Left lung (tissue), 10 donors: Measurements from ENCODE around the gene LGALS3BP. TPM values are rescaled to one million over a fixed set of nuclear protein-coding genes. Genes with fewer than 3 reads are reported as not detected.

Source experiments
- ATAC-seq: fragments of 200-7000 bp; cut with Tn5 transposase; one replicate; pipeline ENCODE4 v1.9.1; 2020; ENCODE audit warnings: moderate library complexity
- DNase-seq, 4 donors: peaks; one replicate each; pipeline ENCODE4 v3.0.0-alpha.2; 2013 to 2020
- H3K27ac ChIP-seq, 2 donors: fragments of 200-600 bp; sonication (generic) in 1 of 2; one replicate each; pipeline versions ENCODE4 v1.5.0 to v1.8.0; 2020 to 2021
- H3K27me3 ChIP-seq, 2 donors: fragments of 200-600 bp; sonication (generic) in 1 of 2; one replicate each; pipeline versions ENCODE4 v1.5.0 to v1.8.0; 2020 to 2021
- H3K36me3 ChIP-seq, 2 donors: fragments of 200-600 bp; sonication (generic) in 1 of 2; one replicate each; pipeline versions ENCODE4 v1.5.0 to v1.8.0; 2020 to 2021
- H3K4me1 ChIP-seq, 2 donors: fragments of 200-600 bp; one replicate each; pipeline ENCODE4 v1.8.0; 2021
- H3K4me3 ChIP-seq, 2 donors: fragments of 200-600 bp; sonication (generic) in 1 of 2; one replicate each; pipeline versions ENCODE4 v1.5.0 to v1.8.0; 2020 to 2021; ENCODE audit warnings: mild to moderate bottlenecking in 1 of 2
- H3K9me3 ChIP-seq, 2 donors: fragments of 200-600 bp; sonication (generic) in 1 of 2; one replicate each; pipeline versions ENCODE4 v1.5.0 to v1.8.0; 2020 to 2021
- intact Hi-C, 2 donors: fragments of 100-400 bp; cut with DNase I; formaldehyde crosslinking; loops; one replicate each; pipeline versions ENCODE4 v1.11.2 to v1.14.2; 2022
- polyA plus RNA-seq, 6 donors: library from polyadenylated mRNA; unstranded; fragments of 120-200 nt; gene quantifications; one replicate each; pipeline ENCODE4 v1.2.1, GENCODE V29; 2013; ENCODE audit not compliant: insufficient read length in 6 of 6
- total RNA-seq, 2 donors: library from RNA; stranded (reverse); fragmentation: NEBNext Ultra II Directional; extraction: Animal tissue kit (Norgen Biotek cat#: 25700); gene quantifications; one replicate each; pipeline ENCODE4 v1.2.1, GENCODE V29; 2021
- TF ChIP-seq, protein P1 (sequence below), 2 donors: fragments of 200-600 bp; sonication (generic) in 1 of 2; IDR thresholded peaks; one replicate each; pipeline versions ENCODE4 v1.5.0 to v1.8.0; 2021; ENCODE audit warnings: antibody characterized with exemption in 2 of 2
- donor health status: DM: no; HTN: yes; CAD: no.
- donor health status: DM: no; HTN: no; CAD: no.

The LGALS3BP gene
- total and polyA plus RNA-seq, 8 donors: 155 to 688 (median 183) TPM

DNA sequence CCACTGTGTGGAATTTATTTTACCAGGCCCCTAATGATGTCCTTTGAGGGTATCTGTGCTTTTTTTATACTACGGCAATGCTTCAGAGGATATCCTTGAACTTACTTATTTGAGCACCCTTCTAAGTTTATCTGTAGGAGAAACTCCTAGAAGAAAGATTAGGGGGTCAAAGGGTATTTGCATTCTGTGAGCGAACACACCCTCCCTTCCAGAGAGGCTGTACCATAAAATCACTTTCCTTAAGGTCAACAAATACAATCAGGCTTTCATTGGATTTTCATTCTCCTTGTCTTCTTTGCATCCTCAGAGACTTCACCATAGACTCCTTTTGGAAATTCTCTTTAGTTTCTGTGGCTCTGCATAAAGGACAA lies 39.5 kb upstream of the LGALS3BP start:
- Histone ChIP-seq H3K36me3 (no peaks in the 10 kb centered on the region), H3K4me3 (no peak overlapping the region), H3K9me3 (peaks cover 0 to 7% of the 10 kb centered on the region in 2 donors), H3K4me1 (peaks cover 8 to 36% of the 10 kb centered on the region in 2 donors), H3K27me3 (peaks cover 0 to 28% of the 10 kb centered on the region in 2 donors), H3K27ac (no peak overlapping the region)
- TF ChIP-seq, protein P1, sequence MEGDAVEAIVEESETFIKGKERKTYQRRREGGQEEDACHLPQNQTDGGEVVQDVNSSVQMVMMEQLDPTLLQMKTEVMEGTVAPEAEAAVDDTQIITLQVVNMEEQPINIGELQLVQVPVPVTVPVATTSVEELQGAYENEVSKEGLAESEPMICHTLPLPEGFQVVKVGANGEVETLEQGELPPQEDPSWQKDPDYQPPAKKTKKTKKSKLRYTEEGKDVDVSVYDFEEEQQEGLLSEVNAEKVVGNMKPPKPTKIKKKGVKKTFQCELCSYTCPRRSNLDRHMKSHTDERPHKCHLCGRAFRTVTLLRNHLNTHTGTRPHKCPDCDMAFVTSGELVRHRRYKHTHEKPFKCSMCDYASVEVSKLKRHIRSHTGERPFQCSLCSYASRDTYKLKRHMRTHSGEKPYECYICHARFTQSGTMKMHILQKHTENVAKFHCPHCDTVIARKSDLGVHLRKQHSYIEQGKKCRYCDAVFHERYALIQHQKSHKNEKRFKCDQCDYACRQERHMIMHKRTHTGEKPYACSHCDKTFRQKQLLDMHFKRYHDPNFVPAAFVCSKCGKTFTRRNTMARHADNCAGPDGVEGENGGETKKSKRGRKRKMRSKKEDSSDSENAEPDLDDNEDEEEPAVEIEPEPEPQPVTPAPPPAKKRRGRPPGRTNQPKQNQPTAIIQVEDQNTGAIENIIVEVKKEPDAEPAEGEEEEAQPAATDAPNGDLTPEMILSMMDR (IDR thresholded peaks at IDR 0.05): no peak
- ATAC-seq (no peak), DNase-seq (no peak)
- intact Hi-C loops: no loop called here

DNA sequence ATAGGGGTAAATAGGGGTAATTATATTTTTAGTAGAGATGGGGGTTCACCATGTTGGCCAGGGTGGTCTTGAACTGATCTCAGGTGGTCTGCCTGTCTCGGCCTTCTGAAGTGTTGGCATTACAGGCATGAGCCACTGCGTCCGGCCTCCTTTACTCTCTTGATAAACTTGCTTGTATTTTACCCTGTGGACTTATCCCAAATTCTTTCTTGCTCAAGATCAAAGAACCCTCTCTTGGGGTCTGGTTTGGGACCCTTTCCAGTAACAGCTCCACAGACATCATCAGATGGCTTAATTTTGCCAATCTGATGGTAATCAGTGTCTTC lies 38.6 kb upstream of the LGALS3BP start:
- H3K36me3 ChIP-seq: no peaks in the 10 kb centered on the region
- ATAC-seq (no peak), DNase-seq (no peak)
- intact Hi-C loops: no loop called here
- H3K4me3 ChIP-seq: no peak overlapping the region
- peaks cover 0 to 7% of the 10 kb centered on the region in 2 donors for H3K9me3 ChIP-seq
- TF ChIP-seq, protein P1 (IDR thresholded peaks at IDR 0.05): no peak
- no peak overlapping the region for H3K27ac ChIP-seq
- H3K27me3 ChIP-seq: peaks cover 0 to 19% of the 10 kb centered on the region in 2 donors
- peaks cover 8 to 26% of the 10 kb centered on the region in 2 donors for H3K4me1 ChIP-seq

DNA sequence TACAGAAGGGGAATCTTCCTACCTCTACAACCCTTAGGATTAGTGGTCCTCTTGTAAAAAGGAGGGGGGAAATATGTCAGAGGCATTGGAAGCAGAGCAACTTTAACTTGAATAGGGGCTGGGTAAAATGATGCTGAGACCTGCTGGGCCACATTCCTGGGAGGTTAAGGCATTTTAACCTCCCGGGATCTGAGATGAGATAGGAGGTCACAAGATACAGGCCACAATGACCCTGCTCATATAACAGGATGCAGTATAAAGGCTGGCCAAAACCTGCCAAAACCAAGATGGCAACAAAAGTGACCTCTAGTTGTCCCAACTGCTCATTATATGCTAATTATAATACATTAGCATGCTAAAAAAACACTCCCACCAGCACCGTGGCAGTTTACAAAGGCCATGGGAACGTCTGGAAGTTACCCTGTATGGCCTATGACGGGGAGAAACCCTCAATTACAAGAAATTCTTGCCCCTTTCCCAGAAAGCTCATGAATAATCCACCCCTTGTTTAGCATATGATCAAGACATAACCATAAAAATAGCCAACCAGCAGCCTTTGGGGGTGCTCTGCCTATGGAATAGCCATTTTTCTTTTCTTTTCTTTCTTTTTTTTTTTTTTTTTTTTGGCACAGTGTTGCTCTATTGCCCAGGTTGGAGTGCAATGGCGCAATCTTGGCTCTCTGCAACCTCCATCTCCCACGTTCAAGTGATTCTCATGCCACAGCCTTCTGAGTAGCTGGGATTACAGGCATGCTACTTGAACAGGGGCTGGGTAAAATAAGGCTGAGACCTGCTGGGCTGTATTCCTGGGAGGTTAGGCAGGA lies 38.0 kb upstream of the LGALS3BP start:
- Histone ChIP-seq H3K27me3 (peaks cover 0 to 13% of the 10 kb centered on the region in 2 donors), H3K36me3 (no peaks in the 10 kb centered on the region), H3K4me3 (no peak overlapping the region), H3K9me3 (peaks cover 0 to 7% of the 10 kb centered on the region in 2 donors), H3K27ac (no peak overlapping the region), H3K4me1 (peaks cover 7 to 21% of the 10 kb centered on the region in 2 donors)
- intact Hi-C loops: no loop called here
- DNase-seq: peak in 1 of 4 donors; percentile 64
- peak; percentile 66 for ATAC-seq
- TF ChIP-seq, protein P1 (IDR thresholded peaks at IDR 0.05): no peak

DNA sequence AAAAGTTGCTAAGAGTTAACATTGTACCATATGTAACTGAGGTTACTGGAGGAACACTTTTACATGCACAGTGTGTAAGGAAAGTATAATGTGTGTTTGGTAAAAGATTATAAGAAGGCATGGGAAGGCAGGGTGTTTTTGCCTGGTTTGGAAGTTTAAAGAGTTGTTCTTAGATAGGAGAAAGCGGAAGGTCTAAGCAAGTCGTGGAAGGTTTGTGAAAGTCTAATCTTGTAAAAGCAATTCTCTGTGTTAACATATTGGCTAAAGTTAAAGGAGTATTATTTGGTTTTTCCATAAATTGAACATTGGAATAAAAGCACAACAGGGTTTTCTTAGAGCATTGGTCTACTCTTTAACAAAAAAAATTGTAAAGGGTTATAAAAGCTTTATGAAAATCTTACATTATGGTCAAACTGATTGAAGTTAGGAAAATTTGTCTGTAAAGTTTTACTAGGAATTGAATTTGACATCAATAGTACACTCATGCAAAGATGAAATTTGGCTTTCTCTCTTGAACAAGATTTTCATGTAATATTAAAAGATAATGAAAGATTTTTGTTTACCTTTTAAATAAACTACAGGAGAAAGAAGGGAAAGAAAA lies 34.5 kb upstream of the LGALS3BP start:
- no peak for ATAC-seq

More for the DNA sequence above, 34.5 kb upstream of the LGALS3BP start:
- Histone ChIP-seq H3K36me3 (no peaks in the 10 kb centered on the region), H3K4me3 (no peak overlapping the region), H3K4me1 (peaks cover under 1 to 4% of the 10 kb centered on the region in 2 donors), H3K27me3 (no peaks in the 10 kb centered on the region), H3K9me3 (peaks cover 0 to 7% of the 10 kb centered on the region in 2 donors), H3K27ac (no peak overlapping the region)
- TF ChIP-seq, protein P1 (IDR thresholded peaks at IDR 0.05): no peak
- no peak for DNase-seq
- intact Hi-C loops: no loop called here
